Lower leg skin (tissue), 3 donors: Measurements from ENCODE around the gene RBKS.

Source experiments
- CTCF ChIP-seq, 3 donors: fragments of 450-650 bp; IDR thresholded peaks; one replicate each; pipeline ENCODE4 v1.5.1; 2016; ENCODE audit warnings: antibody characterized with exemption in 3 of 3, mild to moderate bottlenecking in 3 of 3, moderate library complexity in 2 of 3
- POLR2A ChIP-seq, 2 donors: fragments of 450-650 bp; IDR thresholded peaks; one replicate each; pipeline ENCODE4 v1.6.1; 2016 to 2017; ENCODE audit warnings: antibody characterized with exemption in 2 of 2, mild to moderate bottlenecking in 1 of 2, moderate library complexity in 1 of 2

- TF ChIP-seq CTCF (IDR thresholded peaks at IDR 0.05), result no peak
- no peak for TF ChIP-seq POLR2A (IDR thresholded peaks at IDR 0.05)
Measured at GRCh38 chr2:27909901-27910300, 19.7 kb upstream of the RBKS start.
